ENCODE results near the gene AMPD2.
A peak's percentile ranks its signal among the peaks of the same experiment; 100 is the strongest.

DNA sequence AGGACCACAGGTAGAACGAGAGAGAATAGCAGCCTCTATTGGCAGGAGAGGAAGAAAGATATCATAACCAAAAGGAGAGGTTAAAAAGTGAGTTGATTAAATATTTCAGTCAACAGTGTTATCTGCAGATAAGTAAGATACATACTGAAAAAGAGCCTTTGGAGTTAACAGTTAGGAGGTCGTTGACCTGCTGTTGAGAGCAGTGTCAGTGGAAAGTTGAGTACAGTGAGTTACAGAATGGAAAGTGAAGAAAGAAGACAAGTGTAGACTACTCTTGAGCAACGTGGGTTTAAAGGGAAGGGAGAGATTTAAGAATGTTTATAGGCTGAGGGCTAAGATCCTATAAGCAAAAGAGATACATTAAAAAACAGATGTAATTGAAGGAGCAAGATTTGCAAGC lies 30.5 kb upstream of the AMPD2 start:
- TF ChIP-seq, protein P1, sequence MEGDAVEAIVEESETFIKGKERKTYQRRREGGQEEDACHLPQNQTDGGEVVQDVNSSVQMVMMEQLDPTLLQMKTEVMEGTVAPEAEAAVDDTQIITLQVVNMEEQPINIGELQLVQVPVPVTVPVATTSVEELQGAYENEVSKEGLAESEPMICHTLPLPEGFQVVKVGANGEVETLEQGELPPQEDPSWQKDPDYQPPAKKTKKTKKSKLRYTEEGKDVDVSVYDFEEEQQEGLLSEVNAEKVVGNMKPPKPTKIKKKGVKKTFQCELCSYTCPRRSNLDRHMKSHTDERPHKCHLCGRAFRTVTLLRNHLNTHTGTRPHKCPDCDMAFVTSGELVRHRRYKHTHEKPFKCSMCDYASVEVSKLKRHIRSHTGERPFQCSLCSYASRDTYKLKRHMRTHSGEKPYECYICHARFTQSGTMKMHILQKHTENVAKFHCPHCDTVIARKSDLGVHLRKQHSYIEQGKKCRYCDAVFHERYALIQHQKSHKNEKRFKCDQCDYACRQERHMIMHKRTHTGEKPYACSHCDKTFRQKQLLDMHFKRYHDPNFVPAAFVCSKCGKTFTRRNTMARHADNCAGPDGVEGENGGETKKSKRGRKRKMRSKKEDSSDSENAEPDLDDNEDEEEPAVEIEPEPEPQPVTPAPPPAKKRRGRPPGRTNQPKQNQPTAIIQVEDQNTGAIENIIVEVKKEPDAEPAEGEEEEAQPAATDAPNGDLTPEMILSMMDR (IDR thresholded peaks at IDR 0.05; ENCODE audit: low read depth, low read length, missing input control): no peak
- no peak for TF ChIP-seq NR2F2 (IDR thresholded peaks at IDR 0.05)
- peak in 1 of 2 donors; percentile 21 for TF ChIP-seq RAD21 (IDR thresholded peaks at IDR 0.05)

All from liver (tissue), 3 donors.